ENCODE results near the gene NDUFAF7. TPM values are rescaled to one million over a fixed set of nuclear protein-coding genes. Genes with fewer than 3 reads are reported as not detected.
A peak's percentile ranks its signal among the peaks of the same experiment; 100 is the strongest.
"Not testable (repeated sequence)": the region's sequence is repeated elsewhere in the genome, so short reads cannot be mapped to it uniquely, and the experiment has no call there.

NDUFAF7 gene, protein sequence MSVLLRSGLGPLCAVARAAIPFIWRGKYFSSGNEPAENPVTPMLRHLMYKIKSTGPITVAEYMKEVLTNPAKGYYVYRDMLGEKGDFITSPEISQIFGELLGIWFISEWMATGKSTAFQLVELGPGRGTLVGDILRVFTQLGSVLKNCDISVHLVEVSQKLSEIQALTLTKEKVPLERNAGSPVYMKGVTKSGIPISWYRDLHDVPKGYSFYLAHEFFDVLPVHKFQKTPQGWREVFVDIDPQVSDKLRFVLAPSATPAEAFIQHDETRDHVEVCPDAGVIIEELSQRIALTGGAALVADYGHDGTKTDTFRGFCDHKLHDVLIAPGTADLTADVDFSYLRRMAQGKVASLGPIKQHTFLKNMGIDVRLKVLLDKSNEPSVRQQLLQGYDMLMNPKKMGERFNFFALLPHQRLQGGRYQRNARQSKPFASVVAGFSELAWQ
- 15.3 and 16.7 TPM in 2 replicates for total RNA-seq (2014; rRNA removed; shearing (Covaris generic))

DNA sequence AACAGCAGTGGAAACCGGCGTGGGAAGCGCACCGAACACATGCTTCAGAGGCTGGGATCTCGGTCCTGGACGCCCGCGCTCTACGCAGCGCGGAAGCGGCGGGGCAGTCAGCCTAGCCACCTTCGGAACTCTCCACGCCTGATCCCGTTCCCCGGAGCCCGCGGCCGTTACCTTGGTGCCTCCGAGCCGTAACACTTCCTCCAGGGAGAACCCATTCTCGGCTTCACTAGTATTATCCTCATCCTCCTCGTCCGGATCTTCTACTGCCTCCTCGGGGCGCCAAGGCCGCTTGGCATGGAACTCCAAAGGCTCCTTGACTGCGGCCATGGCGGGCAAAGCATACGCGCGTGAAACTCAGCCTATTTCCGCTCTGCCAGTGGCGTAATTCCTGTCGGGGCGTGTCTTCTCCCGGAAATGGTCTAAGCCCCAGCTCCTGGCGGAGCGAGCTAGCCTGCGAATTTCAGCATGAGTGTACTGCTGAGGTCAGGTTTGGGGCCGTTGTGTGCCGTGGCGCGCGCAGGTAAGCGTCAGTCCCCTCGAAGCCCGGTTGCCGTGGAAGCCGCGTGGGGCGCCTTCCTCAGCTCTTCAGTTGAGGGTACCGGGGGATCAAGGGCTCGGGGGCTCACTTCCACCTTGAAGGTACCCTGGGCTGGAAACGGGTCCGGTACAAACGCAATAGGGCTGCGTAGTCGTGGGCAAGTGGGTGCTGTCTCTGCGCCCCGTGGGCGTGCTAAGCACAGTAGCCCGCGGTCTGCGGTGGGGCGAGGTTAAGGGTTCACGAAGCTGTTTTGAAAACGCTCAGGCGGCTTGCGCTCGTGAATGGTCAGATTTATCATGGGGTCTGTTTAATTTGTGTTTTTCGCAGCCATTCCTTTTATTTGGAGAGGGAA is at the start of gene NDUFAF7, which contains the start of gene CEBPZ:
Gene NDUFAF7 (plus strand): TSS at position 418 of the 890 bp plus-strand sequence. CDS start 48 bp downstream, at position 466.
Gene CEBPZ (minus strand): TSS at position 356 of the 890 bp plus-strand sequence. CDS start 29 bp downstream, at position 327.
- DNase-seq (ENCODE audit: low read depth): peak; percentile 93

DNA sequence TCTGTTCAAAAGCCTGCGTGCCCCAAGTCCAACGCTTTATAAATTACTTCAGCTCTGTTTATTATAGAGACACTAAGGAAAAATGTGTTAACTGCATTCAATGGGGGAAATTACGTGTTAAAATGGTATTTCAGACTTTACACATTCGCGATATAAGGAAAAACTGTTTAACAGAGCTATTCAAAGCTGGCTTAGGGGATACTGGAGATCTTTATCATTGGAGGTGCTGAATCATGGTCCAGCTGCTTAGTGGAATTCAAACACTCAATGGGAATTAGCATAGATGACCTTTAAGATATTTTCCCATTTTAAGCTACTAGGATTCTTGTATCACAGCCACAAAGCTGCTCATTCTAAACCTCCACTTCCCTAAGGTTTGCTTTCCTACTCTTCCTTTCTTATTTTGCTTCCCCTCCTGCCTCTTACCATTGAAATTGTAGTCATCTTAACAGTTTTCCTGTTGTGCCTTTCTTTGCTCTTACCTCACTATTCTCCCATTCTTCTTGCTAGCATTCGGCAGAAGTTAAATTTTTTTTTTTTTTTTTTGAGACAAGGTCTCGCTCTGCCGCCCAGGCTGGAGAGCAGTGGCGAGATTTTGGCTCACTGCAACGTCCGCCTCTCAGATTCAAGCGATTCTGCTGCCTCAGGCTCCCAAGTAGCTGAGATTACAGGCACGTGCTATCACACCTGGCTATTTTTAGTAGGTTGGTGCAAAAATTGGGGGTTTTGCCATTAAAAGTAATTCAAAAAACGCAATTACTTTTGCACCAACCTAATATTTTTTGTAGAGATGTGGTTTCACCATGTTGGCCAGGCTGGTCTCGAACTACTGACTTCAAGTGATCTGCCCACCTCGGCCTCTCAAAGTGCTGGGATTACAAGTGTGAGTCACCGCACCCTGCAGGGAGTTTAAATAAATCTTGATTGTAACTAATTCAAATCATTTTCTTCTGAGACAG is 49.5 kb upstream of the NDUFAF7 start:
- DNase-seq (ENCODE audit: low read depth): peak; percentile 76

DNA sequence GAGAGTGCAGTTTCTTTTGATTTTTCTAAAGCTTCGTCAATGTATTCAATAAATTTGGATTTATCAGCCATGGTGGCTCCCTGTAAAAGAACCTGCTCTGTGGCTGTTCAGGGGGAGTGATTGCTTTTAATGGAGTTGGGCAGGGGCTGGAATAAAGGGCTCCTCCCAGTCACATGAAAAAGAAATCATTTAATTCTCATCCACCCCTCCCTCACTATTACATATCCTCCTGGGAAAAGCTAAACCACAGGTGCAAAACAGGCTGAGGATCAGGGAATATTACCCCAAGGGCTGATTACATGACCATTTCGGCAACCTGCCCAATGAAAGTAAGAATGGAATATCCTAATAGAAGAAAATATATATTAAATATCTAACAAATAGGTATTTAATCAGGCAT is 42.9 kb upstream of the NDUFAF7 start, which contains the start of gene SULT6B1:
Gene SULT6B1 (minus strand): TSS at position 101 of the 400 bp plus-strand sequence. CDS start 30 bp downstream, at position 71.
- no peak for DNase-seq (ENCODE audit: low read depth)

DNA sequence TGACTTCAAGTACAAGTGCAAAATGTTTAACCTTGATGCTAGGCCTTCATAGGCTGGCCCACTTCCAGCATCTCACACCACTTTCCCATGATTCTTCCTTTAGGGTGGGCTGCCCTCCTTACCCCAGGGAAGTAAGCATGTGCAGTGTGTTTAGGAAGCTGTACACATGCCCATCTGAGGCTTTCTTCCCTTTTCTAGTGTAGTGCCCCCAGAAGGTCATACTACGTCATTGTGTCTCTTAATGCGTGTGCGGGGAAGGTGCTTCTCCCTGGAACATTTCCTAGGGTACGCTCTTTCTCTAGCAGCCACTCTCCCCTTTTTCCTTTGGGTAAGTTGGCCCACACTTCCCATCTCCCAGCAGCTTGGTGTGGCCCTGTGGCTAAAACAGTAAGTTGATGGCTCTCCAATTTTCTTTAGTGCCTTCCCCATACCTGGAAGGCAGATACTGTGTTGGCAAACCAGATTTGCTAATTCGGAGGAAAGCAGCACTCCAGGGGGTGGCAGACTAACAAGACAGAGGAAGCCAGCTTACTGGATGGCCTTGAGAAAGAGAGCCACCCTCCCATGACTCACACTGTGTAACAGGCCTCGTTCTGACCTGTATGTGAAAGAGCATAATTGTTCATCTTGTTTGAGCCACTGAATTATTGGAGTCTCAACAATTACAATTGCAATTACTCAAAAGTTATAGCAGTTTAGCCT is 41.9 kb upstream of the NDUFAF7 start:
- DNase-seq (ENCODE audit: low read depth): peak; percentile 90

DNA sequence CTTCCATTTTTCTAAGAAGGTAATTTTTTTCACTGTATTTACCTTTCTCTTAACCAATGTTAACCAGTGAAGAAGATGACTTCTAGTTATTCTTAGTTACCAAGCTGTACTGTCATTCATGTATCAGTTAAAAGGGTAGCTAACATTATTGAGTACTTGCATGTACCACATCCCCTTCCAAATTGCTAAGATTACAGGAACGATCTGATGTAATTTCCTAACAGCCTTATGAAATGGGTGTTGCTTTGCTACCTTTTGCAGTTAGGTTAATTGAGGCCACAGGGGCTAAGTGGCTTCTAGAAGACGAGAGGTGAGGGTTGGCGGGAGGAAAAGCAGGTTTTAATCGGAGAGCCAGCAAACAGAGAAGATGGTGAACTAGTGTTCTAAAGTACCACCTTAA is 41.2 kb upstream of the NDUFAF7 start:
- DNase-seq (ENCODE audit: low read depth): no peak

DNA sequence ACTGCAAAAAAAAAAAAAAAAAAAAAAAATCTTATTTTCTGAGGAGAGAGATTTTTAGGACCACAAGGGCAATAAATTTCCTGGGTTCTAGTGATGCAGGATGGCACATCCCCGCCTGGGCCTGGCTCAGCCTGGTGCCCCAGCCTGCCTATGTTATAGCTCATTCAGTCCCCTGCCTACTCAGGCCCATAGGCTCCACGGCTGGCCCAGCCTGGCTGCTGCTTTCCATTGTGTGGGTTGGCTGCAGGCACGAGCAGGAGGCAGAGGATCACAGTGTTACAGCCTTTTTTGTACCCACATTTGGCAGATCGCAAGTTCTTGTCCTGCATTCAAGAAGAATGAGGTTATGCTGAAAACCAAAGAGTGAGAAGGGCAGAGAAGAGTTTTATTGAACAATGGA is 40.2 kb upstream of the NDUFAF7 start:
- no peak for DNase-seq (ENCODE audit: low read depth)

DNA sequence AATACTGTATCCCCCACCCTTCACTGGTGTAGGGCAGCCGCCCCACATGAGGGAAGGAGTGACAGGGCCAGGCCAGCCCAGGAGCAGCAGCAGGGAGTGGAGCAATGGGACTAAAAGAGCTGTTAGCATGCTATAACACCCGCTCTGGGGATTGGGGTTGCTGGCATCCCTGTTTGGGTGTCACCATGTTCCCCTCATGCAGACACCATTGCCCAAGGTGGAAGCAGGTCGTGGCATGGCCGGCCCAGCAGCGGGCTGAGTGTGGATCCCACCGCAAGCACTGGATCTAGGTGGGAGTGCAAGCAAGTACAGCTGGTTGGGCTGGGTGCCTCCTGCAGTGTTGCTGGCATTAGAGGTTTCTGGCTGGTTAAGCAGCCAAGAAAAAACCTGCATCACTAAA is 39.7 kb upstream of the NDUFAF7 start:
- no peak for DNase-seq (ENCODE audit: low read depth)

DNA sequence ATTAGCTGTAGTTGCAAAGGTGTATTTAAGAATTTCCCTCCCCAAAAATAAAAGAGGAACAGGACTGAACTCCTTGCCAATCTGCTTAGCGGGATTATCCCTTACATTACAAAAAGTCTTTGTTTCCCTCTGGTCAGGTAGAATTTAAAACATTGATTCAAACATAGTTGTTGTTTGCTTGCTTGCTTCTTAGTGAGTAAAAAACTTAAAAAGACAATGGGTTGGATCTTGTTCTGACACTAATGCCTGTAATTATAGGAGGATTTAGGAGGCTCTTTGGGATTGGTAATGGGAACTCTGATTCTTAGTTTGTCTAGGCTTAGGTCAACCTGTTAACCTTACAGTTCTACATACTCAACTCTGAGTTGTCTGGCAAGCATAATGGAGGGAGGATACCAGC is 38.9 kb upstream of the NDUFAF7 start:
- DNase-seq (ENCODE audit: low read depth): no peak

DNA sequence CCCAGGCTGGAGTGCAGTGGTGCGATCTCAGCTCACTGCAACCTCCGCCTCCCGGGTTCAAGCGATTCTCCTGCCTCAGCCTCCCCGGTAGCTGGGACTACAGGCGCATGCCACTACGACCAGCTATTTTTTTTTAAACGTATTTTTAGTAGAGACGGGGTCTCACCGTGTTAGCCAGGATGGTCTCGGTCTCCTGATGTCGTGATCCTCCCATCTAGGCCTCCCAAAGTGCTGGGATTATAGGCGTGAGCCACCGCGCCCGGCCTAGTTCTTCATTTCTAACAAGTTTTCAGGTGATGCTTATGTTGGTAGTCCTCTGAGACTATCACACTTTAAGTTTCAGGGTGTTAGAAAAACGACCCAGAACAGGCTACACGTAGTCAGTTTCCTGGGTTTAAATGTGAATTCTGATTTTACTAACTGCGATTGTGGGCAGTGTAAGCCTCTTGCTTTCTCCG is 35.6 kb upstream of the NDUFAF7 start:
- peak; percentile 4 for DNase-seq (ENCODE audit: low read depth)

DNA sequence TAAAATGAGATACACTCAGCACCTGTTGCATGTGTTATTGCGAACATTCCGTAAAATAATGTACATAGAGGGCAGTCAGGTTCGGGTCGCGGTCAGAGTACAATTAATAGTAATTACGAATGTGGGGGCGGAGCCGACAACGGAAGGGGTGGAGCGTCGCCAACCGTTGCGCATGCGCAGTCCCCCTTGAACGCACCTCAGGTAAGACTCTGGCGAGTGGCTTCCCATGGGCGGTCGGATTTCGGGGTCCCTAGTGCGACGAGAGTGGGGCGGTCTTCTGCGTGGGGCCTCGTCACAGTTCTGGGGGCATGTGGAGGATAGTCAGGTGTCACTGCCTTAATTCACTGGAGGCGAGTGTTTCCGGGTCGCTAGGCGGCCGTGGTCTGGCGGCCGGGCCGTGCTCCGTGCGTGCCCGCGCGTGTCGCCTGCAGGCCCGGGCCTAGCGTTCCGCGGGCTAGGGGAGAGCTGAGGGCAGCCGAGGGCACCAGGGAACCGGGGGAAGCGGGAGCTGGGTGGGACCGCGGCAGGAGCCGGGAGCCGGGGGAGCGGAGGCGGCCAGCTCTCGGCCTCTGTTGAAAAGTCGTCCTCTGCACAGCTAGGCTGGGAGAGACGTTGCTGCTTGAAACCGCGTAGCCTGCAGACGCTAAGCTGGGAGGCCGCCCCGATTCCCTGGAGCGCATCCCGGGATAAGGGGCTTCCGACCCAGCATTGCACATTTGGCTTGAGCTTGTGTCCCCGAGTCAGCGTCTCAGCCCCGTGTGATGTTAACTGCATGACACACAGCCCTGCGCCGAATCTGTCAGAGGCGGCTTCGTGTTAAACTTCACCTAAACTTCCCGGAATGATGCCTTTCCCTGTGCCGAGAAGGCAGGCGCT is 34.9 kb upstream of the NDUFAF7 start, which contains the start of gene CEBPZOS:
Gene CEBPZOS (plus strand): TSS at position 177 of the 876 bp plus-strand sequence. CDS start 3,209 bp downstream, outside the sequence.
- DNase-seq (ENCODE audit: low read depth): peak; percentile 65

DNA sequence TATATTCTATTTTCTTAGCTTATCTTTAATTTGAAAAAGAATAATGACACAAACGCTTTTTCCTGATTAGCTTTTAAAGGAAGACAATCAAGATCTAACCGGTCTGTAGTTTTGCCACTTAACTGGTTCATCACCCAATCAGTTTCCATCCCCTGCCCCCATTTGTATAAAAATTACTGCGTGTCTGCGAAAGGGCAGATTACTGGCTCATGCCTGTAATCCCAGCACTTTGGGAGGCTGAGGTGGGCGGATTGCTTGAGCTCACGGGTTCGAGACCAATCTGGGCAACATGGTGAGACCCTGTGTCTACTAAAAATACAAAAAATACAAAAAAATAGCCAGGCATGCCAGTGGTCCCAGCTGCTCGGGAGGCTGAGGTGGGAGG is 32.8 kb upstream of the NDUFAF7 start:
- no peak for DNase-seq (ENCODE audit: low read depth)

DNA sequence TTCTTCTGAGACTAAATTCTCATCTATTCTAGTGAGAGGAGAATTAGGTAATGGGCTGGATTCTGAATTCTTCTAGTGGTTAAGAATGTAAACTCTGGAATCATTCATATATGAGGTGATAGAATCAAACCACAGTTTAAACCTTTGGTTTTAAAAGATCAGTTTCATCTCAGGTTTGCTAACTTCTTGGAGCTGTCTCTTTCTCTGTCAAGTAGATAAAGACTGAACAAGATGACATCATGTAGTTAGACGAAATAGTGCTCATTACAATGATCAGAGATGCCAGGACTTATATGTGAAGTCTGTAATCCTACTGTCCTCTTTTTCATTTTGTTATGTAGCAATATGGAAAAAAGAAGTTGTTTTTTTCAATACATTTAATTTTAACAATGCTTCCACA is 30.2 kb upstream of the NDUFAF7 start:
- DNase-seq (ENCODE audit: low read depth): no peak

DNA sequence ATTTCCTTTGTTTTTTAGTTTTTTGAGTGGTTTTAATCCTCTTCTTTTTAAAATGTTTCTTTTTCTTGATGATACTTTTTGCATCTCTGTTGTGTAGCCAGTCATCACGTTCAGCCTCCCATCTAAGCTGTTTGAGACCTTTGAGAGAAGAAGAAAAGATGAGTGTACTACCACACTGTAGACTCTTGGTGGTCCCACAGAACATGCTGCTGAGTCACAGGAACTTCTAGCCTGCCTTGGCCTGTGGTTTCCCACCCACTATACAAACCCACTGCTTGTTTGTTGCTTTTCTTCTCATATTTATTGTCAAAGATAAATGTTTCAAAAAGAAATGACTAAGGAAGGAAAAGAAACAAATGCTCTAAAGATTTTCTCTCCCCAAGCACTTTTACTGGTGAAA is 29.7 kb upstream of the NDUFAF7 start:
- DNase-seq (ENCODE audit: low read depth): peak; percentile 12

DNA sequence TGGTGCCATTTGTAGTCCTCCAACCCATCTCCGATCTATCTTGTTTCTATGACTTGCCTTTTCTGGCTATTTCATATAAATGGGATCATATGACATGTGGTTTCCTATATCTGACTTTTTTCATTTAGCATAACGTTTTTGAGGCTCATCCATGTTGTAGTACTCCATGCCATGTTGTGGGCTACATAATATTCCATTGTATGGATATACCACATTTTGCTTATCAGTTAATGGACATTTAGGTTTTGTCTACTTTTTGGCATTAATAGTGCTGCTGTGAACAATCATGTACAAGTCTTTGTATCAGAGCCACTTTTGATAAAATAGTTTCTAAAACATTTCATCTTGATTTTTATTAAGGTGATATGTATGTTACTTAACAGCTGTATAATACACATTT is 27.8 kb upstream of the NDUFAF7 start:
- no peak for DNase-seq (ENCODE audit: low read depth)

DNA sequence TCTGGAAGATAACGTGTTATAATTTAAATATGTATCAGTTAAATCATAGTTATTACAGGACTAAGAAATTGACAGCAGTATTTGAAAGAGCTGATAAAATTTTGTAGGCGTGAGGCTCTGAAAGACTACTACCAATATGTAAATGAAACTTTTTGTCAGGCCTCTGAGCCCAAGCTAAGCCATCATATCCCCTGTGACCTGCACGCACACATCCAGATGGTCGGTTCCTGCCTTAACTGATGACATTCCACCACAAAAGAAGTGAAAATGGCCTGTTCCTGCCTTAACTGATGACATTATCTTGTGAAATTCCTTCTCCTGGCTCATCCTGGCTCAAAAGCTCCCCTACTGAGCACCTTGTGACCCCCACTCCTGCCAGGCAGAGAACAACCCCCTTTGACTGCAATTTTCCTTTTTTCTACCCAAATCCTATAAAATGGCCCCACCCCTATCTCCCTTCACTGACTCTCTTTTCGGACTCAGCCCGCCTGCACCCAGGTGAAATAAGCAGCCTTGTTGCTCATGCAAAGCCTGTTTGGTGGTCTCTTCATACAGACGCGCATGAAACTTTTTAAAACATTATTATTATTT is 26.3 kb upstream of the NDUFAF7 start:
- not testable (repeated sequence) for DNase-seq (ENCODE audit: low read depth)

DNA sequence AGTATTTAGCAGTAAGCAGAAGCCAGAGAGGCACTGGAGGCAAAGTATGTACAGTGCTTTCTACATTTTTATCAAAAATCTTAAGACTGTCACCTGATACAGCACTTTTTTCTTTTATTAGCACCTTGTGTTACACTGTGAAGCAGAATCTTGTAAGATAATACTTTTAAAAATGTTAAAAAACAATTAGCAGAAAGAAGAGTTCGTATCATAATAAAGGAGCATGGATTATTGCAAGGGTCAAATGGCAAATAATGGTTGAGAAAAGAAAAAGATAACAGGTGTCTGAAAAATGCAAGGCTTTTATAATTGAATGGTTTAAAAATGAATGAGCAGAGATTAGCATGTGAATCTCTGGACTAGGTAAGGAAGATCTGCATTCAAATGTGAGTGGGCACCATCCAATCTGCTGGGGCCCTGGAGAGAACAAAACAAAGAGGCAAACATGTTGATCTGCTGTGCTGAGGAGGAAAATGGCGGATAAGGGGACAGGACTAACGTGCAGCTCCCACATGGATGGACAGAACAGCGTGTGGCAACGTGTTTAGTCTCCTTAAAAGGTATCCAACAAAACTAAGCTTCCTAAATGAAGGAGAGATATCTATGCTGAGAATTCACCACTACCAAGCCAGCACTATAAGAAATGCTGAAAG is 25.6 kb upstream of the NDUFAF7 start:
- no peak for DNase-seq (ENCODE audit: low read depth)

DNA sequence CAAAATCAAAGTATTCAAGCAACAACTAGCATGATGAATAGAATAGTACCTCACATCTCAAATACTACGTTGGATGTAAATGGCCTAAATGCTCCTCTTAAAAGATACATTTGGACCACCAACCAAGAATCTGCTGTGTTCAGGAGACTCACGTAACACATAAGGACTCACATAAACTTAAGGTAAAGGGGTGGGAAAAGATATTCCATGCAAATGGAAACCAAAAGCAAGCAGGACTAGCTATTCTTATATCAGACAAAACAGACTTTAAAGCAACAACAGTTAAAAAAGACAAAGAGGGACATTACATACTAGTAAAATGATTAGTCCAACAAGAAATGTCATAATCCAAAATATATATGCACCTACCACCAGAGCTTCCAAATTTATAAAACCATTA is 24.7 kb upstream of the NDUFAF7 start:
- not testable (repeated sequence) for DNase-seq (ENCODE audit: low read depth)

DNA sequence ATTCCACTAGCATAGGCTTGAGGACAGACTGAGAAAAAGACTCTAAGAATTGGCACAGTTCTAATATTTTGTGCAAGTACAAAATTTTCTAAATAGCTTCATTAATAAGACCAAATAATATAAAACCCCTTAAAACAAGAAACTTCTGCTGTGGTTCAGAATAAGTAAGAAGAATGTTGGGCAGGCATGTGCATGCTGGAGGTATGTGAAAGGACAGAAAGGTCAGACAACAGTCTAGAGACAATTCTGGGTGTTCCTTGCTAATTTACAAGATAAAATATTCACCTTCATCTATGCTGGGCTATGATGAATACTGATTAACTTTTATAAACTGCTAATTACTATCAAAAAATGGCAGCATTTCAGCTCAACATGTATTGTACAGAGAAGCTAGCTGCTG is 20.2 kb upstream of the NDUFAF7 start:
- no peak for DNase-seq (ENCODE audit: low read depth)

Data from M059J (cell line).